CD4-positive, alpha-beta T cell (primary cell): ENCODE measurements around the gene SERPINI1. TPM values are rescaled to one million over a fixed set of nuclear protein-coding genes. Genes with fewer than 3 reads are reported as not detected.

ENCODE experiments used
- ATAC-seq: fragments of 200-7000 bp; cut with Tn5 transposase; one replicate; pipeline ENCODE4 v1.10.0; 2022; ENCODE audit warnings: mild to moderate bottlenecking; ENCODE audit not compliant: poor library complexity
- CTCF ChIA-PET: fragments of 350-600 bp; sonication (Branson Sonifier 250); formaldehyde crosslinking; loops from one replicate; lab custom pipeline; 2021; ENCODE audit warnings: antibody characterized with exemption, inconsistent platforms; lab: Charles Lee
- POLR2A ChIA-PET: fragments of 350-600 bp; sonication (Branson Sonifier 250); formaldehyde crosslinking; loops from one replicate; lab custom pipeline; 2021; ENCODE audit warnings: antibody characterized with exemption, inconsistent platforms; lab: Charles Lee
- DNase-seq, 14 experiments: peaks; one replicate each; pipeline ENCODE4 v3.0.0-alpha.2; 2013 to 2020; ENCODE audit warnings: mixed read lengths in 2 of 14
- H3K27ac ChIP-seq, 2 donors: one replicate each; pipeline versions ENCODE4 v1.5.1 to v1.7.0; 2013; ENCODE audit warnings: low read length in 2 of 2, low read depth in 1 of 2, mild to moderate bottlenecking in 1 of 2
- H3K27me3 ChIP-seq, 2 experiments: 1 replicate in 1 of 2; 2 replicates in 1 of 2; pipeline versions ENCODE4 v1.6.1 to v1.7.0; 2013; ENCODE audit warnings: low read length in 2 of 2, control low read depth in 1 of 2, mild to moderate bottlenecking in 1 of 2, moderate library complexity in 1 of 2; ENCODE audit not compliant: insufficient read depth in 2 of 2, control insufficient read depth in 1 of 2
- H3K36me3 ChIP-seq: one replicate; pipeline ENCODE4 v1.6.1; 2013; ENCODE audit warnings: low read length, control low read depth; ENCODE audit not compliant: insufficient read depth
- H3K4me1 ChIP-seq: one replicate; pipeline ENCODE4 v1.6.1; 2013; ENCODE audit warnings: low read length, control low read depth; ENCODE audit not compliant: insufficient read depth
- H3K4me3 ChIP-seq: one replicate; pipeline ENCODE4 v1.5.1; 2013; ENCODE audit warnings: mild to moderate bottlenecking, low read length, moderate library complexity
- H3K9me3 ChIP-seq, 2 experiments: 1 replicate in 1 of 2; 2 replicates in 1 of 2; pipeline versions ENCODE4 v1.6.1 to v1.7.0; 2013; ENCODE audit warnings: low read length in 2 of 2, mild to moderate bottlenecking in 2 of 2, control low read depth in 1 of 2, moderate library complexity in 1 of 2; ENCODE audit not compliant: control insufficient read depth in 1 of 2, insufficient read depth in 1 of 2
- H3K27ac Mint-ChIP-seq: one replicate; pipeline ENCODE4 v1.8.0; 2020; ENCODE audit warnings: mixed read lengths
- H3K27me3 Mint-ChIP-seq: one replicate; pipeline ENCODE4 v1.8.0; 2021; ENCODE audit warnings: mixed read lengths
- H3K36me3 Mint-ChIP-seq: one replicate; pipeline ENCODE4 v1.8.0; 2021; ENCODE audit warnings: low read depth, mixed read lengths
- H3K4me1 Mint-ChIP-seq: one replicate; pipeline ENCODE4 v1.8.0; 2021; ENCODE audit warnings: low read depth, mixed read lengths
- H3K4me3 Mint-ChIP-seq: one replicate; pipeline ENCODE4 v1.8.0; 2020; ENCODE audit warnings: mild to moderate bottlenecking, mixed read lengths
- H3K9me3 Mint-ChIP-seq: one replicate; pipeline ENCODE4 v1.8.0; 2020; ENCODE audit warnings: mixed read lengths
- CTCF ChIP-seq: fragments of 200-600 bp; IDR thresholded peaks from one replicate; pipeline ENCODE4 v1.8.0; 2022; ENCODE audit warnings: antibody characterized with exemption, mild to moderate bottlenecking
- intact Hi-C, 2 experiments: fragments of 100-400 bp; cut with DNase I in 1 of 2; cut with micrococcal nuclease in 1 of 2; formaldehyde crosslinking; loops; one replicate each; pipeline versions ENCODE4 v1.15.1 to v1.9.0; 2023 to 2025; cut with DNase I, micrococcal nuclease
- total RNA-seq, 174 experiments: library from RNA in 2 of 174; stranded (reverse) in 2 of 174; gene quantifications; one replicate each; pipeline ENCODE4 v1.2.3 and lab custom pipeline; 2021 to 2026

Gene SERPINI1
- total RNA-seq, 2 experiments from 2014 or later = 0.64 to 0.66 TPM

- no peak overlapping the region for H3K27ac Mint-ChIP-seq
- no peak for ATAC-seq
- Histone ChIP-seq H3K9me3 (no peaks in the 10 kb centered on the region), H3K4me1 (no peaks in the 10 kb centered on the region), H3K27me3 (no peaks in the 10 kb centered on the region), H3K4me3 (no peak overlapping the region), H3K27ac (no peak overlapping the region), H3K36me3 (no peaks in the 10 kb centered on the region)
- H3K36me3 Mint-ChIP-seq = no peaks in the 10 kb centered on the region
- CTCF ChIA-PET = no interaction called here
- H3K4me1 Mint-ChIP-seq = no peaks in the 10 kb centered on the region
- no peaks in the 10 kb centered on the region for H3K9me3 Mint-ChIP-seq
- intact Hi-C loops = no loop called here
- DNase-seq = no peak
- POLR2A ChIA-PET = no interaction called here
- no peaks in the 10 kb centered on the region for H3K27me3 Mint-ChIP-seq
- H3K4me3 Mint-ChIP-seq = no peak overlapping the region
- TF ChIP-seq CTCF = no peak
These were observed 118.5 kb downstream of the SERPINI1 start for GRCh38 chr3:167854063-167854462.

GRCh38 chr3:167854846-167855245 lies 119.3 kb downstream of the SERPINI1 start:
- ChIA-PET CTCF (no interaction called here), POLR2A (no interaction called here)
- Mint-ChIP-seq H3K27ac (no peak overlapping the region), H3K36me3 (no peaks in the 10 kb centered on the region), H3K9me3 (no peaks in the 10 kb centered on the region), H3K4me3 (no peak overlapping the region), H3K27me3 (no peaks in the 10 kb centered on the region), H3K4me1 (no peaks in the 10 kb centered on the region)
- no peaks in the 10 kb centered on the region for H3K36me3 ChIP-seq
- DNase-seq (no peak), ATAC-seq (no peak)
- no peaks in the 10 kb centered on the region for H3K4me1 ChIP-seq
- H3K4me3 ChIP-seq = no peak overlapping the region
- H3K27me3 ChIP-seq = no peaks in the 10 kb centered on the region
- no peak overlapping the region for H3K27ac ChIP-seq
- H3K9me3 ChIP-seq = no peaks in the 10 kb centered on the region
- TF ChIP-seq CTCF = no peak
- intact Hi-C loops = no loop called here

GRCh38 chr3:167855306-167855705 lies 119.8 kb downstream of the SERPINI1 start:
- ATAC-seq (no peak), DNase-seq (no peak)
- Histone ChIP-seq H3K27ac (no peak overlapping the region), H3K4me3 (no peak overlapping the region), H3K36me3 (no peaks in the 10 kb centered on the region), H3K9me3 (no peaks in the 10 kb centered on the region), H3K4me1 (no peaks in the 10 kb centered on the region), H3K27me3 (no peaks in the 10 kb centered on the region)
- Mint-ChIP-seq H3K27ac (no peak overlapping the region), H3K9me3 (no peaks in the 10 kb centered on the region), H3K4me3 (no peak overlapping the region), H3K36me3 (no peaks in the 10 kb centered on the region), H3K27me3 (no peaks in the 10 kb centered on the region), H3K4me1 (no peaks in the 10 kb centered on the region)
- ChIA-PET CTCF (no interaction called here), POLR2A (no interaction called here)
- intact Hi-C loops = no loop called here
- TF ChIP-seq CTCF = no peak
